Activated CD8-positive, alpha-beta T cell treated with anti-CD3 and anti-CD28 coated beads for 36 hours (primary cell): ENCODE data around the gene EMX1. TPM values are rescaled to one million over a fixed set of nuclear protein-coding genes. Genes with fewer than 3 reads are reported as not detected.
A peak's percentile ranks its signal among the peaks of the same experiment; 100 is the strongest.

Experiments
- ATAC-seq: fragments of 200-7000 bp; cut with Tn5 transposase; one replicate; pipeline ENCODE4 v1.10.0; 2021; ENCODE audit warnings: mild to moderate bottlenecking, moderate library complexity
- CTCF ChIA-PET: fragments of 350-600 bp; sonication (Branson Sonifier 250); formaldehyde crosslinking; loops from one replicate; lab custom pipeline; 2021; ENCODE audit warnings: antibody characterized with exemption; lab: Charles Lee
- POLR2A ChIA-PET: fragments of 350-600 bp; sonication (Branson Sonifier 250); formaldehyde crosslinking; loops from one replicate; lab custom pipeline; 2021; ENCODE audit warnings: antibody characterized with exemption; lab: Charles Lee
- DNase-seq: peaks from one replicate; pipeline ENCODE4 v3.0.0-alpha.2; 2020
- H3K27ac Mint-ChIP-seq: one replicate; pipeline ENCODE4 v1.8.0; 2021; ENCODE audit warnings: mild to moderate bottlenecking, mixed read lengths
- H3K27me3 Mint-ChIP-seq: one replicate; pipeline ENCODE4 v1.8.0; 2021; ENCODE audit warnings: mixed read lengths
- H3K36me3 Mint-ChIP-seq: one replicate; pipeline ENCODE4 v1.8.0; 2021; ENCODE audit warnings: low read depth, mixed read lengths
- H3K4me1 Mint-ChIP-seq: one replicate; pipeline ENCODE4 v1.8.0; 2021; ENCODE audit warnings: low read depth, mixed read lengths
- H3K4me3 Mint-ChIP-seq: one replicate; pipeline ENCODE4 v1.8.0; 2021; ENCODE audit warnings: mild to moderate bottlenecking, moderate library complexity, mixed read lengths
- H3K9me3 Mint-ChIP-seq: one replicate; pipeline ENCODE4 v1.8.0; 2021; ENCODE audit warnings: mixed read lengths
- CTCF ChIP-seq: fragments of 200-600 bp; IDR thresholded peaks from one replicate; pipeline ENCODE4 v1.8.0; 2022; ENCODE audit warnings: antibody characterized with exemption, mild to moderate bottlenecking
- intact Hi-C: fragments of 100-400 bp; cut with micrococcal nuclease; formaldehyde crosslinking; loops from one replicate; pipeline ENCODE4 v1.10.0; 2022
- total RNA-seq, 2 experiments: library from RNA; stranded (reverse); gene quantifications; one replicate each; pipeline ENCODE4 v1.2.3, GENCODE V29; 2021

The EMX1 gene
- total RNA-seq, 2 experiments from 2014 or later: not detected

DNA sequence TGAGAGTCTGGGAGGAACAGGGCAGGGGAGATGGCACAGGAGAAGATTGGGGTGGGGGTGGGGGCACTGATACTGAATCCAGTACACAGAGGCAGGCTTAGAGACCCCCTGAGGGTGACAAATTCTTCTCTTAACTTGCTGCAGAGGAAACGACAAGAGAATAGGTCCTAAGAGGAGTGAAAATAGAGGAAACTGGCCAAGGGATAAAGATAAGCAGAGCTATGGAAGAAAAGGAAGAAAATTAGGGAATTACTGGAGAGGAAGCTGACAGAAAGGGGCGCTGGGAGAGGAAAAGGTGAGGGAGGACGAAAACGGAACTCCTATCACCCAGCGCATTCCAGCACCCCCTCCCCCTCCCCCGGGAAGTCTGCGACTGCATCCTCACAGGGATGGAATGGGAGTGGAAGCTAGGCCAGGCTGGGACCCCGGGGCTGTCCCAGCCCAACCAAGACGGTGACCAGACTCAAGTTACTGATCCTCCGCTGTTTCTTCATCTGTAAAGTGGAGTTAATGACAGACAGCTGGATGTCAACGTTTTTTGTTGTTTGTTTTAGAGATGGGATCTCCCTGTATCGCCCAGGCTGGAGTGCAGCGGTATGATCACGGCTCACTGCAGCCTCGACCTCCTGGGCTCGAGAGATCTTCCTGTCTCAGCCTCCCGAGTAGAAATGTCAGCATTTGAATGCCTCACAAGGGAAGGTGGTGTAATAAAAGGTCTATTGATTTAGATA lies 2.6 kb upstream of the EMX1 start:
- TF ChIP-seq CTCF: no peak
- POLR2A ChIA-PET: no interaction called here
- intact Hi-C loops: no loop called here

DNA sequence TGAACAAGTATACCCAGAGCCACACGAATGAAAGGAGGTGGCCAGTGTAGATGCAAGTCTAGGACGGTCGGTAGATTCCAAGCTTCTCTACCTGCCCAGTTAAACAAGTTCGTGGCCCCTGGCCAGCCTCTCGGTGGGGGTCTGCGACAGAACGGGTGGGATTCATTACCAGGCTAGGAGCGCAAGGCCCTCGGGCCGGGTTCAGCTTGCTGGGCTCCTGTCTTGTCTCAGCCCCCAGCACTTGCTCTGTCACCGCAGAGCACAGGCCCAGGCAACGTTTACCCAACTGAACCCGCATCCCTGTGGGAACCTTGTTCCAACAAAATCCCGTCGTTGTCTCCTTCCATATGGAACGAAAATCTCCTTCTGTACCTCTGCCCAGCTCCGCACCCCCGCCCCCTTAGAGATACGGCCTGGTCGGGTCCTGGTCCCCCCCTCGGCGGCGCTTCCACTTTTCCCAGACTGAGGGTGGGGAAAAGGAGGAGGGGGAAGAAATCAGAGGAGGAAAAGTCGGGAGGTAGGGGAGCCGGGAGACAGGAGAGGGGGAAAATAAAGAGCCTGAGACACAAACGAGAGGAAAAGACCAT lies 1.9 kb upstream of the EMX1 start:
- POLR2A ChIA-PET: no interaction called here
- intact Hi-C loops: no loop called here
- no peak for ATAC-seq
- CTCF ChIA-PET: interaction anchor here (0.9 to 2.8 kb wide), 4 partner anchors 10 to 249 kb away, joined by 4 to 13 read pairs (median 4); partner anchors contain the start of gene SPR
- DNase-seq: no peak
- H3K36me3 Mint-ChIP-seq: no peaks in the 10 kb centered on the region
- no peak overlapping the region for H3K27ac Mint-ChIP-seq
- H3K27me3 Mint-ChIP-seq: peaks cover 78% of the 10 kb centered on the region
- no peak for TF ChIP-seq CTCF
- H3K4me1 Mint-ChIP-seq: peaks cover 30% of the 10 kb centered on the region
- peak overlapping the region; percentile 29 for H3K4me3 Mint-ChIP-seq
- no peaks in the 10 kb centered on the region for H3K9me3 Mint-ChIP-seq

More for the DNA sequence above, 2.6 kb upstream of the EMX1 start:
- ATAC-seq (no peak), DNase-seq (no peak)
- peaks cover 78% of the 10 kb centered on the region for H3K27me3 Mint-ChIP-seq
- no peak overlapping the region for H3K27ac Mint-ChIP-seq
- no peak overlapping the region for H3K4me3 Mint-ChIP-seq
- no peaks in the 10 kb centered on the region for H3K9me3 Mint-ChIP-seq
- H3K4me1 Mint-ChIP-seq: peaks cover 29% of the 10 kb centered on the region
- H3K36me3 Mint-ChIP-seq: no peaks in the 10 kb centered on the region
- CTCF ChIA-PET: interaction anchor here (0.6 to 2.8 kb wide), 4 partner anchors 11 to 59 kb away, joined by 3 to 13 read pairs (median 4); no protein-coding TSS in a partner anchor

- Mint-ChIP-seq H3K27me3 (peaks cover 78% of the 10 kb centered on the region), H3K36me3 (no peaks in the 10 kb centered on the region), H3K27ac (no peak overlapping the region), H3K9me3 (no peaks in the 10 kb centered on the region), H3K4me3 (peak overlapping the region; percentile 69), H3K4me1 (peaks cover 31% of the 10 kb centered on the region)
- no peak for TF ChIP-seq CTCF
- CTCF ChIA-PET: interaction anchor here (0.9 to 3.3 kb wide), 8 partner anchors 10 to 248 kb away, joined by 4 to 23 read pairs (median 6); partner anchors contain the start of gene SPR
- DNase-seq: peak; percentile 62
- intact Hi-C loops: no loop called here
- POLR2A ChIA-PET: interaction anchor here (1.3 kb wide), 1 partner anchor 15 kb away, joined by 3 read pairs; no protein-coding TSS in a partner anchor
- peak; percentile 60 for ATAC-seq
Measured at GRCh38 chr2:72915907-72916742, 1.2 kb upstream of the EMX1 start.

DNA sequence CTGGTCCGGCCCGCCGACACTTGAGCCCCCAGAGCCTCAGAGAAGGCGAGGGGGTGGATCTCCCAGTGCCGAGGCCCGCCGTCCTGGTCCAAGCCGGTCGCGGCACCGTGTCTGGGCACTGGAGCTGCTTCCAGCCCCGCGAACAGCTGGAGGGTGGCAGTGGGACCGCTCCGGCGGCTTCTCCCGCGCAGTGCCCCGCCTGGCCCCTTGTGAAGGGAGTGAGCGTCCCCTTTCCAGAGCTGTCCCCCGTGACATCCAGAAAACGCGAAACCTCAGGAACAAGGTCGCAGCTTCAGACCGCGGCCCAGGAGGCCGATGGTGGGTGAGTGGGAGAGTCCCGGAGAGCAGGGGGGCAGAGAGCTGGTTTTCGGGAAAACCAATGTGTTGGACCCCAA lies 579 bp upstream of the EMX1 start:
- Mint-ChIP-seq H3K27me3 (peaks cover 78% of the 10 kb centered on the region), H3K4me3 (peak overlapping the region; percentile 69), H3K36me3 (no peaks in the 10 kb centered on the region), H3K9me3 (no peaks in the 10 kb centered on the region), H3K27ac (no peak overlapping the region), H3K4me1 (peaks cover 31% of the 10 kb centered on the region)
- CTCF ChIA-PET: interaction anchor here (0.9 to 3.3 kb wide), 6 partner anchors 10 to 248 kb away, joined by 3 to 23 read pairs (median 6); partner anchors contain the start of gene SPR
- intact Hi-C loops: no loop called here
- ATAC-seq: peak; percentile 8
- TF ChIP-seq CTCF: no peak
- POLR2A ChIA-PET: interaction anchor here (1.3 kb wide), 1 partner anchor 14 kb away, joined by 3 read pairs; no protein-coding TSS in a partner anchor
- DNase-seq: no peak
